HepG2 (cell line): ENCODE measurements around the gene TAPBP. TPM values are rescaled to one million over a fixed set of nuclear protein-coding genes. Genes with fewer than 3 reads are reported as not detected.
A peak's percentile ranks its signal among the peaks of the same experiment; 100 is the strongest.

Experiments
- ARID5B ChIP-seq: IDR thresholded peaks from 2 replicates; pipeline ENCODE4 v1.4.0; 2020; ENCODE audit warnings: mild to moderate bottlenecking, missing genetic modification reagents
- BRCA1 ChIP-seq: sonication (generic); formaldehyde crosslinking; IDR thresholded peaks from 2 replicates; pipeline ENCODE4 v1.4.0; 2020; ENCODE audit warnings: missing genetic modification reagents
- DR1 ChIP-seq: sonication (generic); formaldehyde crosslinking; IDR thresholded peaks from 2 replicates; pipeline ENCODE4 v1.8.0; 2021; ENCODE audit warnings: mild to moderate bottlenecking, missing genetic modification reagents, inconsistent platforms
- EP300 ChIP-seq, 3 experiments: sonication (generic) in 1 of 3; formaldehyde crosslinking in 1 of 3; IDR thresholded peaks; 2 replicates each; pipeline versions ENCODE4 v1.5.1 to v1.6.1; 2011 to 2020; ENCODE audit warnings: low read depth in 2 of 3, low read length in 2 of 3, borderline replicate concordance in 1 of 3, improper control_type of control experiment in 1 of 3, mild to moderate bottlenecking in 1 of 3, missing genetic modification reagents in 1 of 3, moderate library complexity in 1 of 3
- FOXA1 ChIP-seq, 2 experiments: fragments of 450-650 bp in 1 of 2; sonication (generic) in 1 of 2; formaldehyde crosslinking in 1 of 2; IDR thresholded peaks; 2 replicates each; pipeline versions ENCODE4 v1.4.0 to v1.6.1; 2016 to 2020; ENCODE audit warnings: missing genetic modification reagents in 1 of 2
- GFI1 ChIP-seq: sonication (generic); formaldehyde crosslinking; IDR thresholded peaks from 2 replicates; pipeline ENCODE4 v1.5.0; 2020; ENCODE audit warnings: missing genetic modification reagents, mild to moderate bottlenecking, borderline replicate concordance
- HIC2 ChIP-seq: sonication (generic); formaldehyde crosslinking; IDR thresholded peaks from 2 replicates; pipeline ENCODE4 v1.9.0; 2022; ENCODE audit warnings: low read depth, missing genetic modification reagents
- HNF4G ChIP-seq, 2 experiments: sonication (generic) in 1 of 2; formaldehyde crosslinking in 1 of 2; IDR thresholded peaks; 2 replicates each; pipeline versions ENCODE4 v1.4.0 to v1.6.1; 2011 to 2020; ENCODE audit warnings: borderline replicate concordance in 2 of 2, low read depth in 2 of 2, mild to moderate bottlenecking in 2 of 2, low read length in 1 of 2, missing genetic modification reagents in 1 of 2, moderate library complexity in 1 of 2
- HOXA3 ChIP-seq: sonication (generic); formaldehyde crosslinking; IDR thresholded peaks from 2 replicates; pipeline ENCODE4 v1.5.0; 2020; ENCODE audit warnings: missing genetic modification reagents
- IRF9 ChIP-seq: sonication (generic); formaldehyde crosslinking; IDR thresholded peaks from 2 replicates; pipeline ENCODE4 v1.8.0; 2022; ENCODE audit warnings: missing genetic modification reagents, mild to moderate bottlenecking, borderline replicate concordance
- MAX ChIP-seq: IDR thresholded peaks from 2 replicates; pipeline ENCODE4 v1.6.1; 2012; ENCODE audit warnings: inconsistent platforms
- MIXL1 ChIP-seq: IDR thresholded peaks from 2 replicates; pipeline ENCODE4 v1.6.1; 2016
- PAX8 ChIP-seq: sonication (generic); formaldehyde crosslinking; IDR thresholded peaks from 2 replicates; pipeline ENCODE4 v1.8.0; 2022; ENCODE audit warnings: mild to moderate bottlenecking, missing genetic modification reagents, borderline replicate concordance
- PPARG ChIP-seq: conservative IDR thresholded peaks from 2 replicates; pipeline ENCODE4 v1.6.1; 2016; ENCODE audit warnings: missing biosample characterization, missing genetic modification reagents
- RARA ChIP-seq: IDR thresholded peaks from 2 replicates; pipeline ENCODE4 v1.6.1; 2016; ENCODE audit warnings: missing genetic modification reagents, missing compliant biosample characterization
- SIN3A ChIP-seq: IDR thresholded peaks from 2 replicates; pipeline ENCODE4 v1.6.1; 2011; ENCODE audit warnings: low read depth, mild to moderate bottlenecking, control low read depth, low read length, borderline replicate concordance
- SRF ChIP-seq: IDR thresholded peaks from 2 replicates; pipeline ENCODE4 v1.6.1; 2011; ENCODE audit warnings: mild to moderate bottlenecking, low read depth, low read length, moderate library complexity
- STAT5B ChIP-seq: sonication (generic); formaldehyde crosslinking; IDR thresholded peaks from 2 replicates; pipeline ENCODE4 v1.4.0; 2020; ENCODE audit warnings: missing genetic modification reagents
- TBX3 ChIP-seq: fragments of 450-650 bp; IDR thresholded peaks from 2 replicates; pipeline ENCODE4 v1.6.1; 2017; ENCODE audit warnings: antibody characterized with exemption, mild to moderate bottlenecking, inconsistent platforms, borderline replicate concordance
- TGIF2 ChIP-seq: IDR thresholded peaks from 2 replicates; pipeline ENCODE4 v1.6.1; 2016; ENCODE audit warnings: control low read depth, missing compliant biosample characterization
- ZNF138 ChIP-seq: sonication (generic); formaldehyde crosslinking; IDR thresholded peaks from 2 replicates; pipeline ENCODE4 v1.5.0; 2020; ENCODE audit warnings: mild to moderate bottlenecking, low read depth, missing genetic modification reagents
- ZNF570 ChIP-seq: sonication (generic); formaldehyde crosslinking; IDR thresholded peaks from 2 replicates; pipeline ENCODE4 v1.4.0; 2020; ENCODE audit warnings: mild to moderate bottlenecking, missing genetic modification reagents, borderline replicate concordance
- polyA plus RNA-seq, 8 experiments: library from polyadenylated mRNA; depleted of rRNA in 3 of 8; stranded (reverse) in 7 of 8; unstranded in 1 of 8; fragments of >200 nt; fragmentation: Illumina TruSeq in 4 of 8; extraction: Trizol in 4 of 8; gene quantifications; 2 replicates each; pipeline versions ENCODE4 v1.2.1 to v1.2.3, GENCODE V29; 2011 to 2016; ENCODE audit warnings: low read depth in 4 of 8, missing spikeins in 1 of 8, mixed read lengths in 1 of 8; ENCODE audit not compliant: insufficient read depth in 1 of 8
- total RNA-seq, 5 experiments: library from RNA; depleted of rRNA; stranded (reverse); fragments of >200 nt; fragmentation: Illumina TruSeq; extraction: Trizol; gene quantifications; 2 replicates each; pipeline ENCODE4 v1.2.3, GENCODE V29; 2016; ENCODE audit warnings: low read depth in 1 of 5

TAPBP gene
- total and polyA plus RNA-seq, 2 of the 13 experiments (the other 11 are each of a cell fraction or from before 2014, with no cell fraction given), result 27.4 to 32.3 TPM

GRCh38 chr6:33314515-33314942, 651 bp upstream of the TAPBP start (continued):
- TF ChIP-seq HNF4G (IDR thresholded peaks at IDR 0.05; ENCODE audit: borderline replicate concordance, low read depth, low read length) (no peak; the same call in 1 of the 2 replicates), HNF4G (CRISPR knock-in tag; IDR thresholded peaks at IDR 0.05; ENCODE audit: borderline replicate concordance, low read depth) (no peak), SRF (no peak), HIC2 (CRISPR knock-in tag) (no peak), GFI1 (CRISPR knock-in tag) (no peak), DR1 (CRISPR knock-in tag) (no peak), ARID5B (CRISPR knock-in tag) (no peak), RARA (CRISPR knock-in tag) (peak; percentile 40; the same call in 1 of the 2 replicates), TBX3 (no peak), ZNF138 (no peak), HOXA3 (peak; percentile 13; the same call in 1 of the 2 replicates), SIN3A (peak; percentile 49; the same call in 1 of the 2 replicates), TGIF2 (CRISPR knock-in tag) (0 out of 2 replicates have a peak, but pooled peaks have one; percentile 5), STAT5B (CRISPR knock-in tag) (no peak), IRF9 (no peak), ZNF570 (CRISPR knock-in tag) (no peak), BRCA1 (CRISPR knock-in tag) (no peak), FOXA1 (IDR thresholded peaks at IDR 0.05) (no peak), FOXA1 (CRISPR knock-in tag; IDR thresholded peaks at IDR 0.05) (0 out of 2 replicates have a peak, but pooled peaks have one; percentile 39), PAX8 (no peak), MIXL1 (CRISPR knock-in tag) (no peak), EP300 (IDR thresholded peaks at IDR 0.05; ENCODE audit: low read depth in 2 of 2, low read length in 2 of 2) (no peak), EP300 (CRISPR knock-in tag; IDR thresholded peaks at IDR 0.05; ENCODE audit: borderline replicate concordance) (0 out of 2 replicates have a peak, but pooled peaks have one; percentile 23), MAX (peak; percentile 52), PPARG (CRISPR knock-in tag) (peak; percentile 37; the same call in 1 of the 2 replicates)
